ENCODE measurements around the gene SIM2.
"Not testable (repeated sequence)": the region's sequence is repeated elsewhere in the genome, so short reads cannot be mapped to it uniquely, and the experiment has no call there.

The SIM2 gene

DNA sequence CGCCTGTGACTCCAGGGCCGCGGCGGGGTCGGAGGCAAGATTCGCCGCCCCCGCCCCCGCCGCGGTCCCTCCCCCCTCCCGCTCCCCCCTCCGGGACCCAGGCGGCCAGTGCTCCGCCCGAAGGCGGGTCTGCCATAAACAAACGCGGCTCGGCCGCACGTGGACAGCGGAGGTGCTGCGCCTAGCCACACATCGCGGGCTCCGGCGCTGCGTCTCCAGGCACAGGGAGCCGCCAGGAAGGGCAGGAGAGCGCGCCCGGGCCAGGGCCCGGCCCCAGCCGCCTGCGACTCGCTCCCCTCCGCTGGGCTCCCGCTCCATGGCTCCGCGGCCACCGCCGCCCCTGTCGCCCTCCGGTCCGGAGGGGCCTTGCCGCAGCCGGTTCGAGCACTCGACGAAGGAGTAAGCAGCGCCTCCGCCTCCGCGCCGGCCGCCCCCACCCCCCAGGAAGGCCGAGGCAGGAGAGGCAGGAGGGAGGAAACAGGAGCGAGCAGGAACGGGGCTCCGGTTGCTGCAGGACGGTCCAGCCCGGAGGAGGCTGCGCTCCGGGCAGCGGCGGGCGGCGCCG is at the start of gene SIM2:
Gene SIM2, plus strand, starts transcription at position 135 of the 565 bp plus-strand sequence. CDS start 632 bp downstream, outside the sequence.
- DNase-seq (ENCODE audit: low read depth in 2 of 2): no peak

DNA sequence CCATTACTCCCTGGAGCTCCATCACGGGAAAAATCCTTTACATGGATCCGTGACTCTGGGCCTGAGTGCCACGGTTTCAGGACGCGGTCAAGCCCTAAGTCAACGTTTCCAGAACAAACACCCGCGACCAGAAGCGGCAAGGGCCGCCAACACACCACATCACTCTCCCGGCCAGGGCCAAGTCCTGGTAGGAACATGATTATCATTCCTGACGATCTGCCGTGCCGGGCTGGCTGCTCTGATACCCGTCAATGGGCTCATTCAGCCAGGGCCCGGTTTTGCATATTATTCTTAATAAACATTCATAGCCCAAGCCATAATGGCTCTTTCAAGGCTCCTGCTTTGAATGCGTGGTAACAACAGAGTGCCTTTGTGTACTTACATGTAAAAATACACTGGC is 44.6 kb upstream of the SIM2 start:
- DNase-seq (ENCODE audit: low read depth in 2 of 2): no peak

- DNase-seq (ENCODE audit: low read depth in 2 of 2): no peak
These were observed 44.1 kb upstream of the SIM2 start for GRCh38 chr21:36654796-36655325.

GRCh38 chr21:36656138-36656537 is 42.8 kb upstream of the SIM2 start:
- DNase-seq (ENCODE audit: low read depth in 2 of 2): no peak

GRCh38 chr21:36657290-36657689 is 41.6 kb upstream of the SIM2 start:
- DNase-seq (ENCODE audit: low read depth in 2 of 2): not testable (repeated sequence)

DNA sequence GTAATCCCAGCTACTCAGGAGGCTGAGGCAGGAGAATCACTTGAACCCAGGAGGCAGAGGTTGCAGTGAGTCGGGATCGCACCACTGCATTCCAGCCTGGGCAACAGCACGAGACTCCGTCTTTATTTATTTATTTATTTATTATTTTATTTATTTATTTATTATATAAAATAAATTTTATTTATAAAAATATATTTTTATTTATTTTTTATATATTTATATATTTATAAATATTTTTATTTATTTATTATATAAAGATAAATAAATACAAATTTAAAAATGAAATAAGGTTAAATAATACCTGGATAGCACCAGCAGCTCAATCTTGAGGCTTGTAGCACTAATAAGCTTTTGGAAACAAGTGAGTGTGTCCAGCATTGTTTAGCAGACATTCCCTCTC is 40.9 kb upstream of the SIM2 start:
- DNase-seq (ENCODE audit: low read depth in 2 of 2): no peak

DNA sequence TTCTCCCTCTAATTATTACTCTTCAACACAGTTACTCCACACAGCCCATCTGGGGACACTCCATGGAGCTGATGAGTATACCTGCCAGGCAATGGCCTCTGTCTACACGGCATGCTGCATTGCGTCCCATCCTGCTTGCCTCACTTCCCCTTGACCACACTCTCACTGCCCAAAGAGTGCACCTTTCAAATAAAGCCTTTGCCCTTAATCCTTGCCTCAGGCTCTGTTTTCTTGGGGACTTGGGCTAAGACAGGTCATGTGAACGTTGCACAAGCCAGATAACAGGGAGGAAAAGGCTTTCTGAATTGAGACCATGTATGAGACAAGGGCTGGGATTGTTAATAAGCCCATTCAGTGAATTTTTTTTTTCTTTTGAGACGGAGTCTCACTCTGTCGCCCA is 40.0 kb upstream of the SIM2 start:
- DNase-seq (ENCODE audit: low read depth in 2 of 2): no peak

DNA sequence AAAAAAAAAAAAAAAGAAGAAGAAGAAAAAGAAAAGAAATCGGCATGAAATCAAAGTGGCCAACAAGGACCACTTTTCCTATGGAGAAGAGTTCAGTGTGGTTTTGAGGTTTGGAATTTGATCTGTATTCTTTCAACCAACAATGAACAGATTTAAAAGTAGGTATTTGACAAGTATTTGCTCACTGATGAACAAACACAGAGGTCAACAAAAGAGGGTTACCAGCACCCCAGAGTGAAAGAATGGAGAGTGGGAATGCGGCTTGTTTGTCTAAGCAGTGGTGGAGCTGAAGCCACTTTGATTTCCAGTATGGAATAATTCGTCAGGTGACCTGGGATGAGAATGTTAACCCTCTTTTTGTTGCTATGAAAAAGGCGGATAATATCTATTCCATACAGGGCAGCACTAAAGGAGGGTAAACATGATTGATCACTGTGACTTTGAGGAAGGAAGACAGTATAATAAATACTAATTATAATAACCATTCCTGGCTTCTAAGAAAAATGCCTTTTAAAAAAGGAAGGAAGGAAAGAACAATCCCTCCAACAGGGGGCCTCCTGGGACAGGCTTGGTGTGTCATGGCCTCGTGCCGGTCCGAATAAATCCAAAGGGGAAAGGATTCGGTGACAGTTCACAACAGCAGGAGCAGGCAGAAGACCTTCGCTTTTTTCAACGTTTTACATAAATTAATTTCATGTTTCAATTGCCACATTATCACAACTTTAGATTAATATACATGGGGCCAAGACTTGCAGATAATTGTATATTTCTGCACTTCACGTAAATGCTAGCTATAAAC is 37.2 kb upstream of the SIM2 start:
- no peak for DNase-seq (ENCODE audit: low read depth in 2 of 2)

DNA sequence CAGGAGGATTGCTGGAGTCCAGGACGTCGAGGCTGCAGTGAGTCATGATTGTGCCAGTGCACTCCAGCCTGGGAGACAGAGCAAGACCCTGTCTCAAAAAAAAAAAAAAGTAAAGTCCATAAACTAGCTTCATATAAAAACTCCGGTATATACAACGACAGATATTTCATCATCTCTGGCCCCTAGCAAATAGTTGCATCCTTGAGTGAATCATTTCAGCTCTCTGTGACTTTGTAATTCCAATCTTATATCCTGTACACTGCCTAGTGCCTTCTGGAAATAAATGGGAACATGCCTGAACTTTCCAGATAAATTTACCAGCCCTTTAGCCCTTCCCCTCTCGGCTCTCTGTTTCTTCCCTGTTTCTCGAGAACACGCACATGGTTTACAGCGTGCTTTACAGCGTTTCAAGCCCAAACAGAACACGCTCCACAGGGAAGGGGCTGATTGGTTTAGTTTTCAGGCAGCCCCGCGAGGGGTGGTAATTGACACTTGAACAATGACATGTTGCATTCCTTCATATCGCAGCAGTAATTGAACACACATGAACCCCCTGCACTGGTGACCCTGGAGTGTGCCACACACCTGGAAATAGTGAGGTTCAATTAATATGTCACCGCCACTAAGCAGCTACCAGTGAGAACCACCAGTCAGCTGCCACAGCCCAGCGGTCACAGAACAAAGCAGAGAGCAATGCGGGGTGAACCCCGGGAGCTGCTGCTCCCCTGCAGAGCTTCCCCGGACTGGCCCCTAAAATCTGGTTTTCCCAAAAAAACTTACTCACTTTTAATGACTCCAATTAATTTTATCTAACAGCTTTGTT is 35.7 kb upstream of the SIM2 start:
- DNase-seq (ENCODE audit: low read depth in 2 of 2): no peak

DNA sequence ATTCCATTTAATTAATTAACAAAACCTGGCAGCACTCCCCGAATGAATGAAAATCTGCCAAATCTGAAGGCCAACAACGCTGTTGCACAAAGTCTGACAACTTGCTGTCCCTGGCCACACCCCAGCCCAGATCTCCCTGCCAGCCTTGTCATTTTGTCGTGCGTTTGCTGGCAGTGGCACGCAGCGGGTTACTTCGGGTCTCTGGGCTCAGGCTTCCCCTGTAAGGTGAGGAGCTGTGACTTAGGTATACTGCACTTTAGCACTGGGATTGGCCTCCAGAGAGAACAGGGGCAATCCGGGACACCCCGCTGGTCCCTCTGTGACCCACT is 34.3 kb upstream of the SIM2 start:
- DNase-seq (ENCODE audit: low read depth in 2 of 2): no peak

DNA sequence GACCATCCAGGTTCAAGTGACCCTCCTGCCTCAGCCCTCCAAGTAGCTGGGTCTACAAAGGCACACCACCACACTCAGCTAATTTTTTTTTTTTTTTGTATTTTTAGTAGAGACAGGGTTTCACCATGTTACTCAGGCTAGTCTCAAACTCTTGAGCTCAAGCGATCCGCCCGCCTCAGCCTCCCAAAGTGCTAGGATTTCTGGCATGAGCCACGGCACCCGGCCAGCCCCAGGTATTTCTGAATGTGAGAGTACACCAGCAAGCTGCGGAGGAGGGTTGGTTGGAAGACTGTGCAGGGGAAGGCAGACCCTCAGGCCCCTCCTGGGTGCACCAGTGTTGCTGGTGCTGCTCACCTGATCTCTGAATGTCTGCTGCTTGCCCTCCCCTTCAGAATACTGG is 33.1 kb upstream of the SIM2 start:
- no peak for DNase-seq (ENCODE audit: low read depth in 2 of 2)

- no peak for DNase-seq (ENCODE audit: low read depth in 2 of 2)
These were observed 30.2 kb upstream of the SIM2 start for GRCh38 chr21:36668713-36669112.

- no peak for DNase-seq (ENCODE audit: low read depth in 2 of 2)
These were observed 27.1 kb upstream of the SIM2 start for GRCh38 chr21:36671836-36672235.

GRCh38 chr21:36672296-36672695 is 26.6 kb upstream of the SIM2 start:
- not testable (repeated sequence) for DNase-seq (ENCODE audit: low read depth in 2 of 2)

GRCh38 chr21:36672737-36673136 is 26.2 kb upstream of the SIM2 start:
- no peak for DNase-seq (ENCODE audit: low read depth in 2 of 2)

DNA sequence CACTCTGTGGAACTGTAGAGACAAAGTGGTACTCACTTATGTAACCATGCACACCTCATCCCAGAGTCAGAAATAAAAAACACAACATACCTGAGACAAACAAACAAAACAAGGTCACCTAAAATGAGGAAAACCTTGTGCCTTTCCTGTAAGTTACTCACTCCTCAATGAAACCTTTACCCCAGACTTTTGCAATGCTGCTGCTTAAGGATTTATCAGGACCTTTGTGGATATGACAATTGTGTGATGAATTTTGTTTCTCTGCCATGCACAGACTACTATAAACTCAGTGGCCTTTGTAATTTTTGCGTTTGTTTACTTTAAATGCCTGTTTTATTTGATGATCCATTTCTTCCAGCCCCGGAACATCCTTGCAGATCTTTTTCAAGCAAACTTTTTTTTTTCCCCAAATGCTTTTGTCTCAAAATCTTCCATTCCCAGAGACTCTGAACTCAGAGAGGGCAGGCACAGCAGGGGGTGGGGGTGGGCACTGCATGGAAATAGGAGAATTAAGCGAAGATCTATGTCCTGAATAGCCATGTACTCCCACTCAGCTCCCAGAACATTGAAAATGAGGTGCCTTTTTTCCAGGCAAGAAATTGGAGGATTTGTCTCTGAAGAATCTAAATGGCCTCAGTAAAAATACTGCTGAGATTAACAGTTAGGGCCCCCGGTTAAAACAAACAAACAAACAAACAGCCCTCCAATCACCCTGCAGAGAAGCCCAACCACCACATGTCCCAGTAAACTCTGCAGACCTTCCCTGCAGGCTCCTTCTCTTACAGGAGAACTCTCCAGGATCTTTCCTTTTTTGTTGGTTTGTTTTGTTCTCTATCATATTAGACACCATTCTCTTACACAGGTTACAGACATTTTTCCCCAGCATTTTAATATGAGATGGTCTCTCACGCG is 22.6 kb upstream of the SIM2 start:
- DNase-seq (ENCODE audit: low read depth in 2 of 2): no peak

- DNase-seq (ENCODE audit: low read depth in 2 of 2): no peak
These were observed 21.5 kb upstream of the SIM2 start for GRCh38 chr21:36677443-36677842.

GRCh38 chr21:36678538-36678937 is 20.4 kb upstream of the SIM2 start:
- DNase-seq (ENCODE audit: low read depth in 2 of 2): no peak

DNA sequence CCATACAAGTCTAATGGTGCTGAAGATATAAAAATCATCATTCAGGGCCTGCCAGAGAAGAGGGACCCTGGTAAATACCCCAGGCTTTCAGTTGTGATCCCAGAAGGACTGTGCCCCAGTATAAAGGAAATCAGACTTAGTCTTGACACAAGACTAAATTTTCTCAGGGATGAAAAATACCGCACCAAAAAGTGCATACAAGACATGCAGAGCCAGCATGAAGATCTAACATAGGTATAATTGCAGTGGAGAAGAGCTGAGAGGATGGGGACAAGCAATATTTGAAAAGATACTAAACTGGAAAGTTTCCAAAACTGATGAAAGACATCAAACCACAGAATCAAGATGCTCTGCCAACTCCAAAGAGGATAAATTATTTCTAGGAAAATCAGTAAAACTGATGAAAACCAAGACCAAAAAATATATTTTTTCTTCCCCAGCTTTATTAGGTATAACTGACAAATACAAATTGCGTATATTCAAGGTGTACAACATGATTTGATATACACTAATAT is 17.7 kb upstream of the SIM2 start:
- no peak for DNase-seq (ENCODE audit: low read depth in 2 of 2)

DNA sequence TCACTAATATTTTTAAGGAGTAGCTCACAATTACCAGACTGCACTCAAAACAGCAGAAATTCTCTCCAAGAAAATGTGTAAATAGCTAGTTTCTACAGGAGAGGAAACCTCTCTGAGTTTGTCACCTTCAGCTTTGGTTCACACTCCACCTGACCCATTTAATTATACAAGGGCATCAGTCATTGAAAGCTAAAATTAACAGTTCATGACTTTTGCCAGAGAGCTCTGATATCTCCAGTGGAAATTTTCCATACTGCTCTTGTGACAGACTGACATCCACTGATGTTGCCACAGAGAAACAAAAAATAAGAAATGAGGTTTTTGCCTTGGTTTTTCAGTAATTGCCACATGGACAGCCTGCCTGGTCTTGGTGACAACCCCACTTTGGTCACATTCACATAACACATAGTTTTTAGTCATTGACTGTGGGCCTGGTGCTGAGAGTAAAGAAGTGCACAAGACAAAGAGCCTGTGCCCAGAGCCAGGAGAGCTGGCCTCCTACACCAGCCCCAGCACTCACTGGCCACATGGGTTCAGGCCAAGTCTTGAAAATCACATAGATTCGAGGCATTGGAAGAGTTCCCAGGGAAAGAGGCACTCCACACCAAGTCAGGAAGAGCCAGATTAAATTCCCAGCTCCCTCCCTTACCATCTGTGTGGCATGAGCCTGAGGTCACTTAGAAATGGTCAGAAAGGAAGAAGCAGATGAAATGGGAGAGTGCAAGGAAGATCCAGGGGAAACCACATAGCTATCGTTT is 13.8 kb upstream of the SIM2 start:
- DNase-seq (ENCODE audit: low read depth in 2 of 2): no peak

GRCh38 chr21:36686955-36687354 is 12.0 kb upstream of the SIM2 start:
- no peak for DNase-seq (ENCODE audit: low read depth in 2 of 2)

Measured in stimulated activated CD4-positive, alpha-beta T cell treated with anti-CD3 and anti-CD28 coated beads, Interleukin-1b, Interleukin-23, amount 100 ng/mL, for 1 hour (primary cell).